22Rv1 (cell line): ENCODE results near the gene LHPP.

Experiments
- H3K27ac ChIP-seq: fragments of 450-650 bp; 2 replicates; pipeline ENCODE4 v1.5.1; 2017
- CTCF ChIP-seq: fragments of 450-650 bp; IDR thresholded peaks from 2 replicates; pipeline ENCODE4 v1.5.1; 2017; ENCODE audit warnings: mild to moderate bottlenecking
- ZFX ChIP-seq: fragments of 450-650 bp; IDR thresholded peaks from 2 replicates; pipeline ENCODE4 v1.6.1; 2017; ENCODE audit warnings: antibody characterized with exemption, borderline replicate concordance

Gene LHPP

DNA sequence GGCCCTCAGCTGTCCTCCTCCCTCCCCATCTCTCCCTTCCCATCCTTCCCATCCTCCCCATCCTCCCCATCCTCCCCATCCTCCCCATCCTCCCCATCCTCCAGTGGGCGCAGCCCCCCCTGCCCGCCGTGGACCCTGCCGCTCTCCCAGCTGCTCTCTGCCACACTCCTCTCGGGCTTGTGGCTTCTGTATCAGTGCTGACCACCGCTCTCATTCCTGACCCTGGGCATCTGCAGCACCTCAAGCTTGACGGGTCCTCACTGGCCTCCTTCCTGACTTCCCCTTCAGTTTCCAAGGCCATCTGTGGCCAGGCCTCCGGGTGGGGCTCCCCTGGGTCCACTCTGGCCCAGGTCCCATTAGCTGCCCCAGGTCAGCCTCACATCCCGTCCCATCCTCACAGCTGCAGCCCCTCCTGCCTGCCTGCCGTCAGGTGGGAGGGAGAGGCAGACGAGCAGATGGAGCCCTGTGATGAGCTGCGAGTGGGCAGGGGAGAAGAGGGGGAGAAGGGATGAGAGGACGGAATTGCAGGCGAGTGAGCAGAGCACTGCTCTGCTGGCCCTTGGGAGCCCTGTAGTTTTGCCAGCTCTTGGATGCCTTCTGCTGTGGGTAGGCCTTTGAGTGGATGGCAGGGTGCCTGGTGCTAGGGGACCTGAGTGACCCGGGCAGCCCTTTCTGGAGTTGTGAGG, 35.7 kb downstream of the LHPP start:
- no peak overlapping the region for H3K27ac ChIP-seq
- no peak for TF ChIP-seq CTCF

GRCh38 chr10:124498056-124498455, 36.4 kb downstream of the LHPP start:
- no peak overlapping the region for H3K27ac ChIP-seq
- TF ChIP-seq CTCF (no peak), ZFX (no peak)

DNA sequence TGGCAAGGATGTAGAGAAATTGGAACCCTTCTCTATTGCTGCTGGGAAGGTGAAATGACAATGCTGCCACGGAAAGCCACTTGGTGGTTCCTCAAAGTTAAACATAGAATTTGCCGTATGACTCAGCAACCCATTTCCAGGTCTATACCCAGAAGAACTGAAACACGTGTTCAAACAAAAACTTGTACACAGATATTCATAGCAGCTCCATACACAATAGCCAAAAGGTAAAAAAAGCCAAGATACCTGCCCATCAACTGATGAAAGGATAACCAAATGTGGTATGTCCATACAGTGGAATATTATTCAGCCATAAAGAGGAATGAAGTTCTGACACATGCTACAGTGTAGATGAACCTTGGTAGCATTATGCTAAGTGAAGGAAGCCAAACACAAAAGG, 39.1 kb downstream of the LHPP start:
- no peak for TF ChIP-seq ZFX
- H3K27ac ChIP-seq = no peak overlapping the region

GRCh38 chr10:124504711-124505110, 43.1 kb downstream of the LHPP start:
- H3K27ac ChIP-seq = no peak overlapping the region
- TF ChIP-seq ZFX = no peak
- no peak for TF ChIP-seq CTCF

DNA sequence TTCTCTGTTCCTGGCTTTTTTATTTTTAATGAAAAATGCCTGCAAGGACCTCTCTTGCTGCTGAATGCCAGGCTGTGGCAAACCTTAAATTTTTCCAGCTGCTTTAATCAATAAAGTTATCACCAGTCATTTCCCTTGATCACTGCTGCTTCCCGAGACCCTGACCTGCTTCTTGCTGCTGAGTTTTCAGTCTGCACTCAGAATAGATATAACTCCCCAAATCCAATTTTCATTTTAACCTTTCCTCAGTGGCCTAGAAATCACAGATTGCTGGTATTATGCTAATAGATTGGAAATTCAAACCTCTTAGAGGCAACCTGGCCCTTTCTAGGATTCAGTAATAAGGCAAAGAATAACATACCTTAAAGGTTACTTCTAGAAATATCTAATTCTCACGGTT, 43.7 kb downstream of the LHPP start:
- no peak overlapping the region for H3K27ac ChIP-seq
- TF ChIP-seq ZFX = no peak
- TF ChIP-seq CTCF = no peak

DNA sequence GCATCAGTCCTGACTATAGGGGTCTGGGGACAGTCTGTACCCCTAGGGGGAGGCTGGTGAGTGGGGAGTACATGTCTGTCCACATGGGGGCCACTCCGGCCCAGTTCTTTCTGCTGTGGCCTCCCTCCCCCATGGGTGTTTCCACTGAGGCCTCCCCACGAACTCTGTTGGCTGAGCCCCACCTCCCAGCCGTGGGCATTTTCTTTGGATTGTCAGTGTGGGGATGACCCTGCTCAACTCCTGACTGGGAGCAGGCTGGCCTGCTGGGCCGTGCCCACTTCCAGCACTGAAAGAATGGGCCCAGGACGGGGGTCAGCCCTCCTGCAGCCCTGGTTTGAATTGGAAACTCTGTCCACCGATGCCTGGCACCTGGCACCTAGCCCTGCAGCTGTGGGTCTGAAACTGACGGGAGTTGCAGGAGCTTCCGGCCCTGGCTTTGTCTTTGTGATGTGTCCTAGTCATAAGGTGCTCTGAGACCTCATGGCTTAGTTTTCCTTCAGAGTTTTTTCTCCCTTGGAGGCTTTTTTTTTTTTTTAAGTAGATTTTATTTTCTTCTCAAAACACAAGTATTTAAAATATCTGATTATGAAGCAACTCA, 46.5 kb downstream of the LHPP start:
- no peak for TF ChIP-seq ZFX
- TF ChIP-seq CTCF = no peak
- no peak overlapping the region for H3K27ac ChIP-seq

DNA sequence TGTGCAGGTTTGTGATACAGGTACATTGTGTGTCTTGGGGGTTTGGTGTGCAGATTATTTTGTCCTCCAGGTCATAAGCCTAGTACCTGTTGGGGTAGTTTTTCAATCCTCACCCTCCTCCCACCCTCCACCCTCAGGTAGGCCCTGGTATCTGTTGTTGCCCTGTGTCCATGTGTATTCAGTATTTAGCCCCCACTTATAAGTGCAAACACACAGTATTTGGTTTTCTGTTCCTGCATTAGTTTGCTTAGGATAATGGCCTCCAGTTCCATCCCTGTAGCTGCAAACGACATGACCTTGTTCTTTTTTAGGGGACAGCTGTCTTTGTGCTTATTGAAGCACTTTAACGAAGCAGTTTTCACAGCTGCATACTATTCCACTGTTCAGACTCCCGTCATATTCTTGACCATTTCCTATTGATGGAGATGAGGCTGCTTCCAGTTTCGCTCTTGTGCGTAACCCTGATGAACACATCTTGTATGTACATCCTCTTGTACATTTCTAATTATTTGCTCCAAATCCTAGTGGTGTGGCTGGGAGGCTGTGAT, 47.4 kb downstream of the LHPP start:
- H3K27ac ChIP-seq = no peak overlapping the region
- TF ChIP-seq CTCF (no peak), ZFX (no peak)
